ENCODE results near the gene NINJ2. TPM values are rescaled to one million over a fixed set of nuclear protein-coding genes. Genes with fewer than 3 reads are reported as not detected.

NINJ2 gene
- total RNA-seq, 4 donors from 2014 or later = 0.49 to 7.2 (median 2.0) TPM

DNA sequence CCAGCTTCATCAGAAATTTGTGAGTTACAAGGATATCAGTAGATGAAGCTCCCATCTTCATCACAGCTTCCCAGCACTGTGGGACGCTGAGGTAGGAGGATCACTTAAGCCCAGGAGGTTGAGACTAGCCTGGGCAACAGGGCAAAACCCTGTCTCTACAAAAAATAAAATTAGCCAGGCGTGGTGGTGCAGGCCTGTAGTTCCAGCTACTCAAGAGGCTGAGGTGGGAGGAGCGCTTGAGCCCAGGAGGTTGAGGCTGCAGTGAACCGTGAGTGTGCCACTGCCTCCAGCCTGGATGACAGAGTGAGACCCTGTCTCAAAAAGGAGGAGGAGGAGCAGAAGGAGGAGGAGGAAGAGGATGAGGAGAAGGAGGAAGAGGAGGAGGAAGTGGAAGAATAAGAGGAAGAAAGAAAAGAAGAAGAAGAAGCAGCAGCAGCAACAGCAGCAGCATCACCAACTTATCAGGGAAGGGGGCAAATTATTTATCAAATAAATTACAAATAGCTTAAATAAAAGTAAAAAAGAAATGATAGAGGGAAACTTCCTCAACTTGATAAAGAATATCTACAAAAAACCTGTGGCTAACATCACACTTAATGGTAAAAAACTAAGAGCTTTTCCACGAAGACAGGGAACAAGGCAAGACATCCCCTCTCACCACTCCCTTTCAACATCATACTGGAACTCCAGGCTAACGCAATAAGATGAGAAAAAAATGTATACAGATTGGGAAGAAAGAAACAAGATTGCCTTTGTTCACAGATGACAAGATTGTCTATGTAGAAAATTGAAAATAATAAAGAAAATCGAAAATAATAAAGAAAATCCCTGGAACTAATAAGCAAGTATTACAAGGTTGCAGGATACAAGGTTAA, 69.6 kb downstream of the NINJ2 start:
- no peaks in the 10 kb centered on the region for H3K36me3 ChIP-seq
- intact Hi-C loops (cut with DNase I) = no loop called here
- WGBS, 2 donors = 63 to 70% methylated on average over 7 of the region's 7 CpGs
- H3K27ac ChIP-seq = no peak overlapping the region
- no peak overlapping the region for H3K4me3 ChIP-seq (replicated peaks in 1 of 3)
- DNase-seq = peak; percentile 59 to 63
- H3K27me3 ChIP-seq = no peaks in the 10 kb centered on the region
- no peak for TF ChIP-seq POLR2A (IDR thresholded peaks at IDR 0.05)
- no peak for TF ChIP-seq CTCF (IDR thresholded peaks at IDR 0.05)
- no peaks in the 10 kb centered on the region for H3K9me3 ChIP-seq
- peaks cover 7 to 9% of the 10 kb centered on the region in 2 donors for H3K4me1 ChIP-seq

- H3K4me1 ChIP-seq = no peaks in the 10 kb centered on the region
- TF ChIP-seq CTCF (IDR thresholded peaks at IDR 0.05) (no peak), POLR2A (IDR thresholded peaks at IDR 0.05) (no peak)
- no peak for DNase-seq
- H3K9me3 ChIP-seq = no peaks in the 10 kb centered on the region
- no peak overlapping the region for H3K4me3 ChIP-seq (replicated peaks in 1 of 3)
- H3K27me3 ChIP-seq = no peaks in the 10 kb centered on the region
- H3K36me3 ChIP-seq = no peaks in the 10 kb centered on the region
- intact Hi-C loops (cut with DNase I) = no loop called here
- no peak overlapping the region for H3K27ac ChIP-seq
- 92 to 95% methylated on average over 11 of the region's 11 CpGs for WGBS, 2 donors
These were observed 71.2 kb downstream of the NINJ2 start for GRCh38 chr12:592024-592505.

GRCh38 chr12:591167-592023, 71.8 kb downstream of the NINJ2 start:
- Histone ChIP-seq H3K27ac (no peak overlapping the region), H3K4me1 (no peaks in the 10 kb centered on the region), H3K4me3 (replicated peaks in 1 of 3) (no peak overlapping the region), H3K36me3 (no peaks in the 10 kb centered on the region), H3K9me3 (no peaks in the 10 kb centered on the region), H3K27me3 (no peaks in the 10 kb centered on the region)
- intact Hi-C loops (cut with DNase I) = no loop called here
- DNase-seq = no peak
- TF ChIP-seq POLR2A (IDR thresholded peaks at IDR 0.05) = no peak
- no peak for TF ChIP-seq CTCF (IDR thresholded peaks at IDR 0.05)
- WGBS, 2 donors = 80 to 83% methylated on average over 16 of the region's 16 CpGs

DNA sequence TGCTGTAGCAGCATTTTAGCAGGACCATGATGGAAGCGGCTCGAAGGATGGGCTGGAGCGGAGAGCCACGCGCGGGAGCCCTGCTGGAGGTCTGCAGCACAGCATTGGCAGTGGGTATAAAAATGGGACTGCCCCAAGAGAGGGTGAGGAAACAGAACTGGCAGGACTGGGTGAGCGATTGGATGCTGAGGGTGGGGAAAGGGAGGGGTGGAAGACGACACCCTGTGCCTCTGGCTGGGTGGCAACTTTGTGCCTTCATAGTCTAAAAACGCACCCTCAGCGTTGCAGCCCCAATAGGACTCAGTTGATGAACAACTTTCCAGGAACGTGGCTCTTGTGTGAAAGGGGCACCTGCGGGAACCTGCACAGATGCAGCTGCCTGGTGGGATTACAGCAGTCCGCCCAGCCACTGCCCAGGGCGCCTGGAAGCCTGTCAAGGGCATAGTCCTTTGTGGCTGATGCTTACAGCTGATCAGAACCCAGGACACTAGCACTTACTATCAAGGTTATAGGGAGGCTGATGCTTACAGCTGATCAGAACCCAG, 73.0 kb downstream of the NINJ2 start:
- Histone ChIP-seq H3K27ac (no peak overlapping the region), H3K27me3 (no peaks in the 10 kb centered on the region), H3K9me3 (no peaks in the 10 kb centered on the region), H3K36me3 (no peaks in the 10 kb centered on the region), H3K4me3 (replicated peaks in 1 of 3) (no peak overlapping the region), H3K4me1 (no peaks in the 10 kb centered on the region)
- TF ChIP-seq CTCF (IDR thresholded peaks at IDR 0.05) (no peak), POLR2A (IDR thresholded peaks at IDR 0.05) (no peak)
- no peak for DNase-seq
- intact Hi-C loops (cut with DNase I) = no loop called here
- WGBS, 2 donors = 81 to 82% methylated on average over 10 to 14 of the region's 14 CpGs
